Limb (tissue), 2 donors: Measurements from ENCODE around the gene ETV3.

Experiments
- DNase-seq, 2 donors: peaks; one replicate each; pipeline ENCODE4 v3.0.0-alpha.2; 2016; ENCODE audit errors: extremely low spot score in 2 of 2

Gene ETV3

DNA sequence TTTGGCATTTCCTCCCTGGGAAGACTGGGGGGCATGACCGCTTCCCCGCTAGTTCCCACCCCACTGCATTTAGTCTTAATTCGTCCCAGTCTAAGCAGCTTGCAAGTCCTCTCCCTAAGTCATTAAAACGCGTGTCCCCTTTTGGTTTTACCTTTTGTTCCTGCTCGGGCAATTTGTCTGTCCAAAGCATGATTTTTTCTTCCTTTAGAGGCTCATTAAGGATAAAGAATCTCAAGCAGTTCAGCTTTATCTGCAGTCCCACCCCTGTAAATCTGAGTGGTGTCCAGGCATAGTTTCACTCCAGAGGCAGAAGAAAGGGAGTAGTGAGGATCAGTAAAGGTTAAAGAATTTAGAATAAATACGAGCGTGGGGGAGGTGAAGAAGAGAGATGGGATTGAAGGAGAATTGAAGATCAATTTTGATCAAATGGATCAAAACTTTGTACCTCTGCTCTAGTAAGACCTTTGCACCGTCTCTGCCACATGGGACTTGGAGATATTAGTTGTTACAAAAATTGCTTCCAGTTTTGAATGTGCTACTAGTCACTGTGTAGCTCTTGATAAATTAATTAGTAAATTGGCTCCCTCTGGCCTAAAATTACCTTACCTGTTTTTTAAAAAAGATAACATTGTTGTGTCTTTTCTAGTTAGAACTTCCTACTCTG is 989 bp upstream of the ETV3 start:
- DNase-seq = no peak

DNA sequence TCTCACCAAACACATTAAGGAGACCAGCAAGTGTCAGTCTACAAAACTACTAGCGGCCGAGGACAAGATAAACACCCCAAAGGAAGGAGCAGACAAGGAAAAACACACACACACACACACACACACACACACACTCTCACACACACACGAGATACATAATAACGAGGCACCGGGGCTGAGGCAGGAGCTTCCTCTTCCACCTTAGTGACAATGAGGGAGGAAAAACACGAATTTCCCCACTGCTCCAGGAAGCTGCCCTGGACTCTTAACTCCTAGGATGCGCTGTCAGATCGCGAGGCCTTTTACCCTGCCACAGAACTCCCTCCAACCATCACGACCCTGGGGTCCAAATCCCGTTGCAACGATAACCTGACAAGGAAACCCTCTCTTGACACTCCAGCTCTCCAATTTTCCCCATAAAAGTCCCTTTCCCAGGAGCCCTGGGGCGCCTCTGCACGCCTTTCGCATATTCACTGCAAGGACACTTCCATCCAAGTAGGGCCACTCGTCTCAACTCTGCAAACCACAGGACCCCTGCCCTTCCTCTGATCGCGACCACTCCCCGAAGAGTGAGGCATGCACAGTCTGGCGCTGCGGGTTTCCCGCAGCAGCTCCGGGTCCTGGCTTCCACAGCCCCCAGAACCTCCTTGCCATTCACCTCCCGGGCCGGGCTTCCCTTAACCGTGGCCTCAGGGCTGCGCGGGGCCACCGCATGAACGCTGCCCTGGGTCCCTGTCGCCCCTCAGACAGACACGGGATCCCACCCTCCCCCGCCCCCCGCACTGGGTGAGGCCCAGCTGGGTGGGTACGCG is 581 bp downstream of the ETV3 start:
- DNase-seq = no peak

DNA sequence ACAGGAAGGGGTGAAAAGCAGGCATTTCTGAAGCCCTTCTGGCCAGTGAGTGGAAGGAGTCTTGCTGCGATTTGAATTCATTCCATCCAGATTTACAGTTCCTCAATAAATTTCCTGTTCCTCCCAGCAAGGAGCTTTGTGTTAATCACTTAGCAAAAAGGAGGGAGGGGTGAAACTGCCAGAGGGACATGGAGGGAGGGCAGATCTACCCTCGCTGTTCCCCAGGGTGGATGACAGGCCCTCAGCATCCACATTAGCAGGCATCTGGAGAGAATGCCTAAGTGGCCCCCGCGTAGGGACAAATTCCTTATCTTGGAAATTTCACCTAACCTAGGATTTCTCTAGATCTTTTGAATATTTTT is 1.2 kb downstream of the ETV3 start:
- DNase-seq = no peak

DNA sequence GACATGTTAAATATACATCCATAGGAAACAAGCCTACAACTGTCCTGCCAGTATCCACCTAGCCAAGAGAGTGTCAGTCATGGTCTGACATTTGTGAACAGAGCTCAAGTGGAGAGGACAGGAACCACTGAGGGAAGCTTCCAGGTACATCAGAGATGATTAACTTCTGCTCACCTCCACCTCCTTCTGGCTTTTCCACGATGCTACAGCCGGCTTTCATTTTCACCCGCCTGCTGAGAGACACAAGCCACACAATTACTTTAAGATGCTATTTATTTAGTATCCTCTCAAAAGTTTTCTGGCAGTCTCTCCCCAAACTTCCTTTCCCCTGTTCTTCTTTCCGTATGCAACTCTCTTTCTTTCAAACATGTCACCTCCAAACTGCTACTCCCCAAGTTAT is 2.1 kb downstream of the ETV3 start:
- no peak for DNase-seq

DNA sequence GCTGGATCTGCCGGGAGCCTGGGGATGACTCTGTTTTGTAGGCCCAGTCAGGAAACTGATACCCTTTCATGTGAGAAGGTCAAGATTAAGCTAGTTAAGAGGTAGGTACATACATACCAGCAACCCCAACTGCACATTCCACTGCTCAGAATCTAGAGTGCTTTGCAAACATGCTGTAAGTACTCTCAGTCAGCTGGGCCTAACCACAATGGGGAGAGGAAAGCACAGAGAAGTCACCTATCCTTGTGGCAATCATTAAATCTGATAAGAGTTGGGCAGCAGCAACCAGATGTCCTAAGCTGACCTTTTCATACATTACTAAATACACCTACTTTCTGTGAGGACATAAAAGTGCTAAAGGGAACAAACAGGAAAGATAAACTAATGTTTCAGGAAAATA is 2.5 kb downstream of the ETV3 start:
- no peak for DNase-seq

DNA sequence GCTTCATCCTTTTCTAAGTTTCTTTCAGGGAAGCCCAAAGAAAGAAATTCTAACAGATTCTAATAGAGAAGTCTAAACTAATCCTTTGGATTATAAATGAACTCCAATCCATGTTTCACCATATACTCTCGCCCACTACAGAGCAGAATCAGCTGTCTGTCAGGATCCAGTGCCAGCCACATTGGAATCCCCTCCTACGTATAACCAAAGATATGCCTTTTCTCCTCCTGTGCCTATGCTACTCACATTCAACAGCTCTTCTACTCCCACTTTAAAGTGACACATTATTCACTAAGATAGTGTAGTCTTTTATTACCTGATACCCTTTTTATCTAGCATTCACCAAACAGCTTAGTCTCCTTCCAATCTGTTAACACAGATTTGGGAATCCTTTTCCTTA is 3.1 kb downstream of the ETV3 start:
- DNase-seq = no peak

DNA sequence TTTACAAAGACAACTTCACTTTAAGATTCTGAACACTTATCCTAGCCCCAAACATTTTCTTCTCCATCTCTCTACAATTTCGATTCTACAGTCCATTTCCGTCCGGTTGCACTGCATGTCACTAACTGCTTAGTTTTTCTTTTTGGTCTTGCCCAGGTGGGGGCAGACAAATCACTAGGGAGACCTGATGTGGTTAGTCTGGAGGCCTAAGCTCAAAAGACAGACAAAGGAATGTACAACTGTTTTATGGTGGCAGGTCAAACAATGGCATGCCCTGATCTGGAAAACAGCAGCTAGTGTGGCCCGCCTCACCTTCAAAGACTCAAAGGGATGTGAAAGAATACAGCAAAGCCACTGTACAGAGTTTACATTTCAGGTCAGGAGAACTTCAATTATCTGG is 3.8 kb downstream of the ETV3 start:
- DNase-seq = no peak

DNA sequence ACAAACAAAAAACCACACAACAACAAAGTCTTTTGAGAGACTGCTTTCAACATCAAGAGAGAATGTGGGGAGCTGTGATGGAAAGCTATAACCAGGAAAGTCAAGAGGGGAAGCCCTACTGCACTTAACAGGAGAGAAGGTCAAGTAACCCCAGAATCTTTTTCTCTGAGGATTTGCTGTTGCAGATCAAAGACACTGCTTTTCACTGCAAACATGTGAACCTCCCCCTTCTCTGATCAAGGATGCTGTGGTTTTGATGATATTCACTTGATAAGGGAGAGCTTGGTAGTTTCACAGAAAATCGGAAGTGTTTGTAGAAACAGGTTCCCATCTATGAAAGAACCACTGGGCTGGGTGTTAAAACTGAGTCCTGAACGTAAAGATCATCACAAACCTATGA is 4.8 kb downstream of the ETV3 start:
- DNase-seq = no peak

DNA sequence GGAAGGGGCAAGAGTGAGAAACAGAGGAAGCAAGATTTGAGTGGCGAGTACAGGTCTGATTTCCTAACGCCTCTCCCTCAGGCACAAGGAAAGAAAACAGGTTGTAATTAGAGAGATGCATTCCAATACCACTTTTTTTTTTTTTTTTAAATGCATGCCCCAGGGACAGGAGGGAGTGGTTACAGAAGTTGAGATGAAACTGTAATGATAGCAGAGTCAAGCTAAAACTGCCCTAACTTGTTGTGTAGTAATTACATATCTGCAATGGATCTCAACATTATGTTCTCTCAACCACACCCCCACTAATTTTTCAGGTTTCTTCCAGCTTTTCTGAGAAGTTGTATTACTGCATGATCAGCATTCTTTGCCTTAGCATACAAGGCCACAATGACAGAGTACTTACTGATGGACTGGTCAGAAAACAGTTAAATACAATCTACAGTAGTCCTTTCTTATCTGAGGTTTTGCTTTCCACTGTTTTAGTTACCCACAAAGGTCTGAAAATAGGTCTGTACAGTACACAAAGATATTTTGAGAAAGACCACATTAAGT is 5.5 kb downstream of the ETV3 start:
- no peak for DNase-seq

DNA sequence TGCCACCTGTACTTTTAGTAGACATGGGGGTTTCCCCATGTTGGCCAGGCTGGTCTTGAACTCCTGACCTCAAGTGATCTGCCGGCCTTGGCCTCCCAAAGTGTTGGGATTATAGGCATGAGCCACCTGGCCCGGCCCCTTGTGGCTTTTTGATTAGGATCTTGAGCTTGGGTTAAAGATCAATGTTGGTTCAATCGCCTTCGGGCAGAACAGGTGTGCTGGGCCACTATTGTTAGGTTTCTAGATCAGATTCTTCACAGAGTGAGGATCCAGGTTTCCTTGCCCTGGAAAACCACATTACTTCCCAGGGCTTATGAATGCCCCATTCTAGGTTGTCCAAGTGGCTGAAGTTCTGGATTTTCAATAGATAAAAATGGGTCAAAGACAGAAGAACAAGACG is 6.1 kb downstream of the ETV3 start:
- no peak for DNase-seq

DNA sequence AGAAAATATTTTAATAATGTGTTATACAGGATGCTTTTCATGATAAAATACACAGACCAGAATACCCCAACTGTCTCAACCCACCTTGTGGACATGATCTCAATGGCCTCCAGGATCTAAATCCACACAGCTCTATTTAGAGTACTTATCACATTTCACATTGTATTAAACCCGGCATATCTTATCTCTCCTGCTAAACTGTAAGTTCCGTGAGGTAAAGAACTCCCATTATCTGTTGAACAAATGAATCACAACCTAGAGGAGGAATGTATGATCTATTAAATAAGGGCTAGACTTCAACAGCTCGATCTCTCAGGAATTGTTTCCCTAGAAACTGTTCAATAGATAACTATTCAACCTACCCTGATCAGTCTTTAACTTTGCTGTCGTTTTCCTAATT is 6.9 kb downstream of the ETV3 start:
- no peak for DNase-seq

DNA sequence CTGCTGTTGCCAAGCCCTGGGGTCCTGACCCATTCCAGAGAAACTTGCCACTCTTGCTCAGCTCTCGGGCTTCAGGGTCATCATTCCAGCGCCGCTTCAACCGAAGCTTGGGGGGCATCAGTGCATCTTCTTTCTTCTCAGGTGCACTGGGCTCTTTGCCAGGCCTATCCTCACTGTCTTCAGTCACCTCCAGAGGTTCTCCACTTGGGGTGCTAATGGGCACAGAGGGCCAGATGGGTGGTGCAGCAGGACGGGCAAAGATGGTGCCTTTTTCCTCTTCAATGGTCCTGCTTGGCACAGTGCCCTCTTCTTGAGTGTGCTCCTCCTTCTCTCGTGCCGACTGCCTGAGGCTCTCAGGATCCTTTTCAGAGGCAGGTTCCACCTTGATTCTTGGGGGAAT is 13.3 kb downstream of the ETV3 start:
- DNase-seq = no peak

DNA sequence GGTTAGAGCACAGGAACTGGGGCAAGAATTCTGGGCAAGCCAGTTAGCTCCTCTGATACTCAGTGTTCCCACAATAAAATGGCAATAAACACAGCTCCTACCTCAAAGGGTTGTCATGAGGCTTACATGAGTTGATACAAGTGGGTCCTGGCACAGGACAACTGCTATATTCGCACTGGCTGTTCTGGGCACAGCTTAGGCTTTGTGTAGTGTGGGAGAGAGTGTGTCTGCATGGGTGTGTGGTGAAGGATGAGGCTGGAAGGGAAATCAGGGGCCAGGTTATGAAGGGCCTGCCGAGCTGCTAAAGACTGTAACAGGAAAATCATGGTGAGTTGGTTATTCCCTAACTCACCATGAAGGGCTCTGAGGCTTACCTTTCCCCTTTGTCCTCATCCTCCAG is 18.7 kb downstream of the ETV3 start:
- DNase-seq = no peak

DNA sequence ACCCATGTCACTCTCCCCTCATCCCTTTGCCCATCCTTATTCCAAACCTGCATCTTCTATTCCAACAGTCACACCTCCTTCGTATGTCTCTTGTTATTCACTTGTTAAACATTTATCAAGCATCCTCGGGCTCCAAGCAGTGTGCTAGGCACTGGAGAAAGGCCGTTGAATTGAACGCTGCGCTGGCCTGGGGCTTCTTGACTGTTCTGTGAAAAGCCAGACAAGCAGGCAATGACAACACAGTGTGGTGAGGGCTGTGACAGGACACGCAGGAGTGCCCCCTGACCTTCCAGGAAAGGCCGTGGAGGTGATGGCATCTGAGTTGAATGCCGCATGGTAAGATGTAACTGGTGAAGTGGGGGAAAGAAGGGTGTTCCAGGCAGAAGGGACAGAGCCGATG is 19.2 kb downstream of the ETV3 start:
- no peak for DNase-seq

DNA sequence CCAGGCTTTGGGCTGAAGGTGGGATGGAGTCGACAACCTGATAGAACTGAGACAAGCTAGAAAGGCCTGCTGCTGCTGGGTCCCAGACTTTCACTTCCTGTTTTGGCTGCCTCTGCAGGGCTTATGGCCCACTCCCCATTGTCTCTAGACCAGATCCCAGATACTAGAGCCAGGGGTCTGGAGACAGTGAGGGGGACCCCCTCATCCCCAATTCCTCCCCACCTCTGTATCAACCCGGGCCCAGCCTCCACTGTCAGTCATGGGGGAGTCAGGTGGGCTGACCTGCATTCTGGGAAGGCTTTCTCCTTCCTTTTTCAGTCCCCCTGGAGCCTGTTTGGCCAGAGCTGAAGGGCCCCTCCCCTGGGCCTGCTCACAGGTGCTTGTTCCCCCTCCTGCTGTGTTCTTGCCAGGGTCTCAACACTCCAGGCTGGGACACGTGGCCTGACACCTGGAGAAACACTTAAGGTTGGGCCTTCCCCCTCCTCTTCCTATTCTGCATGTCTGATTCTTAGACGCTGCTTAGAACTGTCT is 20.6 kb downstream of the ETV3 start:
- peak in 1 of 2 donors; percentile 35 for DNase-seq

DNA sequence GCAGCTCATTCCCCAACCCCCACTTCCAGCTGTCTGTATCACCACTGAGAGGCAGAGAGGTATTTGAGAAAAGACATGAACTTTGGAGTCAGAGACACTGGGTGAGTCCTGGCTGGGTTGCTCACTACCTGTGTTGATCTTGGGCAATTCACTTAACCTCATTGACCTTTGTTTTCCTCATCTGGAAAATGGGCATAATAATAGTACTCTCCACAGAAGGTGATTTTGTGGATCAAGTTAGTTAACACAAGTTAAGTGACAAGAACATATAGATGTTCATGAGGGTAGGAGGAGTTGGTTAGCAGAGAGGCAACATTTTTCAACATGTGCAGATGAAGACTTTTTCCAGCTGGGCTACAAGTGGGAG is 21.5 kb downstream of the ETV3 start:
- DNase-seq = no peak

DNA sequence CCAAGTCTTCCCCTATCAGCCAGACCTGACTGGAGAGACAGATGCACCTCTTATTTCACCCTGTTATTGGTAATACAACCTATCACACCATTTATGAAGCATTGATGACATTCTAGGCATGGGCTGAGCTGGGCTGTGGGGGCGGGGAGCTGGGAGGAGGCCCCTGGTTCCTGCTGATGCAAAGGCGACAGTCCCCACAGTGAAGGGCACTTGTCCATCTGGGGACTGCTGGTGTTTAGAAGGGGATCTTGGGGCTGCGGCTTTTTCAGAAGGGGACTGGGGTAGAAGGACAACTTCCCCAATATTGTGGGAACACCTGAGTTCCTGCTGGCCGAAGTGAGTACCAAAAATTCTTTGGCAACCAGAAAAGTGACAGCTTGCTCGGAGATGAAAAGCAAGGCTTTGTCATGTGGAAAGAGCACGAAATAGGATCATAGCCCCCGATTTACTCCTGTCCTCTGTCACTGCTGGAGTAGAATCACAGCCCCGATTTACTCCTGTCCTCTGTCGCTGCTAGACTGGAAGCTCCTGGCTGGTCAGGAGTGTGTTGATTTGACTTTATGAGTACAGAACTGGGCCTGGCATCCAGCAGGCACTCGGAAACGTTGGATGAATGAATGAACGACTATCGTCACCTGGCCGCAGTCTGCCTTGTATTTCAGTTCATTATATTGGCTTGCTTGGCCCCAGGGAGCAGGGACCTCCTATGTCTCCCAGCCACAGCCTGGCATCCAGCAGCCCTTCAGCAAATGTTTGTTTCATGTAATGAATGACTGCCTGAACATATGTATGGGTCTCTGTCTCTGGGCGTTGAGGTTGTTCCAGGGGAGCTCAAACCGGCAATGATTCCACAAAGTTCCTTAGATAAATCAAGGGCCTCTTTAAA is 22.1 kb downstream of the ETV3 start:
- DNase-seq = peak in 1 of 2 donors; percentile 17

DNA sequence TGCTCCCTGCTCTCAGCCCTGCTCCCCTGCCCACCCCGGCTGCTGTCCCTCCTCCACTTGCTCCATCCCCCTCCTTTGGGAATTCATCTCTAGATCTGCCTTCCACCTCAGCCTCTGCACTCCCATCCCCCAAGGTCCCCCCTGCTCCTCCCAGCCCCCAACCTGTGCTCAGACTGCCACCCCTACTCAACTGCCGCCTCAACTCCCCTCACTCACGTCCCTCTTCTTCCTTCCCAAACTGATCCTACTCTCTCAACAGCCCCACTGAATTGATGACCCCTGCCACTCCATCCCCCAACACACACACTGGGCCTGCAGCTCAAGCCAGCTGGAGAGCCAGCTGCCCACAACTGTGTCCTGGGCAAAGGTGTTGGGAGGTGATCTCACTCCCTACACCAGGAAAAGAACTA is 22.8 kb downstream of the ETV3 start:
- DNase-seq = peak in 1 of 2 donors; percentile 28

DNA sequence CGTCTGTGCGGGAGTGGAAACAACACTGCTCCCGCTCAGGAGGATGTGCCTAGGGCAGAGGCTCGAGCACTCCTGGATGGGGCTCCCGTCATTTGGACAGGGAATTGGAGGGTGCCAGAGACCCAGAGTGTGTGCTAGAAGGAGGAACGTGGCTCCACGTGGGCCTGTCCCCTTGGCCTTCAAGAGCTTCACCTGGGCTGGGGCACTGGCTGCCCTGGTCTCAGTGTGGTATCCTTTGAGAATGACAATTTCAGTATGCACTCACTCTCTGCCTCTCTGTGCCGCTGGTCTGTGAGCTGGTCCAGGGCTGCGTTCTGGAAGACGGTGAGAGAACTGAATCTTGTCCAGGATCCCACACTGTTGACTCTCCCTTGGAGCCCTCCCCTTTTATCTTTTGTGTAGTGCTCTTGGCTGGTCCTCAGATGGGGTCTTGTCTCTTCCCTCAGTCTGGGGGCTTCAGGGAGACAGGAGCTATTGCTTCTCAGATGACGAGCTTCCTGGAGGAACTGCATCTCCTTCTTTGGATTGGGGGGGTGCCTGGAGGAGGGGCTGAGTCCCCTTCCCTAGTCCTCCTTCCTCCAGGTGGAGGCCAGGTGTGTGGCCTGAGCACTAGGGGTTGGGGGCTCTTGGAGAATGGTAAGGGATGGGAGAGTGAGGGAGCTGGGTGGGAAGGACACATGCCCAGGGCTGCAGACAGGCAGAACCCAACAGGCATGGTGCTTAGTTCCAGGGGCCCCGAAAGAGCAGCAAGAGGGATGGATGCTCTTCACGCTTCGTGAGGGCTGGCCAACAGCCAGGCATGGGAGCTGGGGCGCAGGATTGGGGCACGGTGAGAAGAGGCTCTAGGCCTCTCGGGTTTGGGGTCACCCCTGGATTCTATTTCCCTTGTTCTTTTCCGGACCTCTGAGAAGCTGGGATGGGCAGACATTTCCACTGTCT is 23.7 kb downstream of the ETV3 start:
- peak in 1 of 2 donors; percentile 23 for DNase-seq

DNA sequence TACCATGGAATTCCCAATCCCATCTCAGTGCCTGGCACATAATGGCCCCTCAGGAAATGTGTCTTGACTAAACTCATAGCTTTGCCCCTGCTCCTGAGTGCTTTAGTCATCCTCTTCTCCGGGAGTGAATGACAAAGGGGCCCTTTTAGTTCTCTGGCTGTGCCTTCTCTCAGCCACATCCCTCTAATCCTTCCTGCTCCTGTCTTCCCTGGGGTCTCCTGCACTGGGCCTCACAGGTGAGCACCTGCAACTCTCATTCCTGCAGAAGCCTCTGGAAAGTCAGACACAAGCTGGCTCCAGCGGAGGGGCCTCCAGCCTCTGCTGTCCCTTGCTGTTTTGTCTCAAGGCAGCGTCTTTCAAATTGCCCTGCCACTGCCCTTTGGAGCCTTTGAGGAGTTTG is 24.6 kb downstream of the ETV3 start:
- peak in 1 of 2 donors; percentile 19 for DNase-seq

DNA sequence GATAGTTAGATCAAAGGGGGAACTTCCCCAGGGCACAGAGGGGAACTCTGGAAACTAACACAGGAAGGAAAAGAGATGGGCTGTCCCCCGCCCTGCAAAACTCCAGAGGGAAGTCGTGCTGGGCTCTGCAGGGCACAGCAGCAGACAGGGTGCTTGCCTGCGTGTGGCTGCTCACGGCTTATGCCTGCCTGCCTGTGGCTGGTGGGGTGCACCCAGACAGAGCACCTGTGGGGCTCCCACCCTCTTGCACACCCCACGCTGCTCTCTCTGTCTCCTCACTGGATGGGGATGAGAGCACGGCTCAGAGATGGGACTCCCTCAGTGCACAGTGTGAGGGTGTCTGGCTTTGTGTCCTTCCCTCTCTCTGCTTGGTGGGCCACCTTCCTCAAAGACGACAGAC is 25.1 kb downstream of the ETV3 start:
- peak in 1 of 2 donors; percentile 19 for DNase-seq
